HG03432 (cell line): ENCODE measurements around the gene SLC41A3.
"Not testable (repeated sequence)": the region's sequence is repeated elsewhere in the genome, so short reads cannot be mapped to it uniquely, and the experiment has no call there.

Source experiments
- ATAC-seq: cut with Tn5 transposase; IDR thresholded peaks from one replicate; pipeline ENCODE4 v1.9.1; 2021; ENCODE audit warnings: mild to moderate bottlenecking, moderate library complexity; ENCODE audit not compliant: unreplicated experiment

SLC41A3 gene

DNA sequence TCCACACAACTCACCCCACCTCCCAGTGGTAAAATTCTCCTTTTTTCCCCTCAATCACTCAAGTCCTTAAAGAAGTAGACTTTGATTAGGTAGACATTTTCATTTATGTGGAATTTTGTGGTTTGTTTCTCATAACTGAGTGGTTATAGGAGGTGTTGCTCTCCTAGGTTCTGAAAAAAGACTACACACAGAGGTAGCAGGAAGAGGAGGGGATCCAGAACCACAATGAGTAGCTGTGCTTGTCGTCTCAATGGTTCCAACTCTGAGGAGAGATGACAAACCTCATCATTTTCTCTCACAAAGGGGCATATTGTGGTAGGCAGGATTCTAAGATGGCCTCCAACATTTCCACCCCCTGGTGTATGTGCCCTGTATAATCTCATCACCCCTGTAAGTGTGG, 120.1 kb downstream of the SLC41A3 start:
- not testable (repeated sequence) for ATAC-seq

- ATAC-seq, result no peak
These were observed 122.7 kb downstream of the SLC41A3 start for GRCh38 chr3:125961289-125961589.

DNA sequence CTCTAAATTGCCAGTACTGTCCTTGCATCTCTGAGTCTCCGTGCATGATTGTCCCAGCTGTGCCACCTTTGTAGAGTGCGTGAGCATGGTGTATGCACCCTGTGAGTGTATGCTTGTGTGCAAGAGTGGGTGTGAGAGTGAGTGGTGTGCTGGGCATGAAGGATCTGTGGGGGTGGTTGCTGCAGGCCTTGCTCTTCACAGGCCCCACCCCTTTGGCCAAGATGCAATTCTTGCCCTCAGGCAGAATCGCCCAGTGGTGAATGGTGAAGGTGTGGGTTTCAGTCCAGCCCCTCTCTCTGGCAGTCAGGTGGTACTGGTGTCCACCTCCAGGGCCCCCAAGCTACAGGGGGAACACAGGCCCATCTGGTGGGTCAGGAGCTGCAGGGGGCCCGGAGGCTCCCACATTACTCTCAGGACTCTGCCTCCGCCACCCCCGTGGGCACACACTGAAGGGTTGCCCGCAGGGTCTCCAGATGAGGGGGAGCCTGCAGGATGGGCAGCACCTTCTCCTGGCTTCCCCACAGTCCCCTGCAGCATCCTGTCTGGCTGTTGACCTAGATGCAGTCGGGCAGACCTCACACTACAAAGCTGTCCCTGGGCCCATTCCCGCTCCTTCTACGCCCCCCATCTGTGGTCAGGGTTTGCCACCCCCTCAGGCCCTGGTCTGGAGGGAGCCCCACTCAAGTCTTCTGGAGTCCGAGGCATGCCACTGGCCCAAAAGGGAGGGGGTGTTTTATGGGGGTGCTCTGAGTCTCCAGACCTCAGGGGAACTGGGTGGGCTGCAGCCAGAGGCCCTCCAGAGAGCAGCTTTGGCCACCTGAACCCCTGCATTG, 123.3 kb downstream of the SLC41A3 start:
- ATAC-seq, result no peak

DNA sequence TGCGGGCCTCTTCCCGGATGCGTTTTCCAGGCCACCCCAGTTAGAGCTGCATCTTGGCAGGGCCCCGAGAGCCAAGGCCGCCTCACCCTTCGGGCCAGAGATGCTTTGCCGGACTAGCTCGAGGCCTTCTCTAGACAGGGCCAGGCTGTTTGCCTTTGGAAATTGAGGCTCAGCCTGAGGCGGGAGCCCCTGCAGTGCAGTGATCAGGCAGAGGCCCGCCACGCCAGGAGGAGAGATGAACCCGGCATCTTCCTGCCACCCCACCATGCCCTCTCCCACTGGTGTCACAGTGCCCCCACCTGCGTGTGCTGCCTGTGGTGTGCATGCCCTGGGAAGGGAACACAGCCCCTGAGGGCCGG, 123.9 kb downstream of the SLC41A3 start:
- ATAC-seq, result no peak

GRCh38 chr3:125959317-125960065, 124.4 kb downstream of the SLC41A3 start:
- no peak for ATAC-seq

DNA sequence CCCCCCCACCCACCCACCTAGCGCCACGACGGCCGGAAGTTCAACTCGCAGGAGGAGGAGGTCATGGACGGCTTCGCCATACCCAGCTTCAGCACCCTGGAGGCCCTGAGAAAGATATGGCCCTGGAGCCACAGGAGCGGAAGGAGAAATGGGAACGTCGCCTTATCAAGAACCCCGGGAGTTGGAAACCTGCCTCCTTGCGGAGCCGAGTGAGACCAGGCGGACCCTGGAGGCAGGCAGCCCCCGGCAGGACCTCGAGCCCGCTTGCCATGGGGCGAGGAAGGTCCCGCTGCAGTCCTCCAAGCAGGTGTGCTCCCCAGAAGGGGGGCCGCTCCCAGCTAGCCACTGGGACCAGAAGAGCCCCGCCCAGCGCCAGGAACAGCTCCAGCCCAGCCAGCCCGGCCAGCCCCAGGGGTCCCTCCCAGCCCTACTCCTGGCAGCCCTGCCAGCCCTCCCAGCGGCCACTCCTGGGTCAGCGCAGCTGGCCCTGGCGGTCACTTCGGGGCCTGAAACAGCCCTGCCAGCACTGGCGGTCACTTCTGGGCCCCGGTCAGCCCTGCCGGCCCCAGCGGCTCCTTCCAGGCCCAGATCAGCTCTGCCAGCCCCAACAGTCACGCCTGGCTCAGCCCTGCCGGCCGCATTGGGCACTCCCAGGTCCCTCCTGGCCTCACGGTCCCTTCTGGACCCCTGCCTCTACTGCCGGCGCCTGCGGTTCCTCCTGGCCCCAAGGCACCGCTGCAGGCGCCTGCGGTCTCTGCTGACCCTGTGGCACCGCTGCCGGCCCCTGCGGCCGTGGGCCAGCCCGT, 125.2 kb downstream of the SLC41A3 start:
- ATAC-seq, result no peak

DNA sequence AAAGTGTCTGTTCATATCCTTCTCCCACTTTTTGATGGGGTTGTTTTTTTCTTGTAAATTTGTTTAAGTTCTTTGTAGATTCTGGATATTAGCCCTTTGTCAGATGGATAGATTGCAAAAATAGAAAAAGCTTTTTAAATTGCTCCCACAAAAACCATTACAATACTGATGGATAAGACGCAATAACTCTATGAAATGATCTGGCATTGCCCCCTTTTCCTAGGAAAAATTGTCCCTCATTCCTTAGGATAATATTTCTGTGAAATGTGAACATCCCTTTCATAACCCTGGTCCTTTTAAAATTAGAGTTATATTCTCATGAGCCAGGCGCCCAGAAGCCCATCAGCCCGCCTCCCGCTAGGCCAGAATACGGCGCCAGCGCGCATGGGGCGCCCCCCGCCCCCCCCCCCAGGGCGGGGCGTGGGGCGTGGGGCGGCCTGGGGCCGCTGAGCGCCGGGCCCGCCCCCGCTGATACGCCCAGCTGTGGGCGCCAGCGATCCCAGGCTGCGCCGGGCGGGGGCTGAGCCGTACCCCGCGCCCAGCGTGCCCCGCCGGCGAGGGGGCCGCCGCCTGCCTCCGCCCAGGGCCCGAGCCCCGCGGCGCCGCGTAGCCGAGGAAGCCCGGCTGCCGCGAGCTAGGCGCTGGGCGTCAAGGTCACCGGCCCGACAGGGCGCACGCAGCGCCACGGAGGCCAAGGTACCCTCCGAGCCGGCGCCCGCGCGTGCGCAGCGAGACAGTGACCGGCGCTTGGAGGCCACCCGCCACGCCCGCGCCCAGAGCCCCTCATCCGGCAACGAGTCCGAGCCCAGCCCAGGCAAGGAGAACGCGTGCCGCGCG, 126.0 kb downstream of the SLC41A3 start:
- ATAC-seq, result no peak

GRCh38 chr3:125957020-125957419, 126.9 kb downstream of the SLC41A3 start:
- ATAC-seq, result not testable (repeated sequence)
